GM19193 (cell line): Measurements from ENCODE around the gene TSSK2.

Experiments used
- POLR2A ChIP-seq: IDR thresholded peaks from 4 replicates; pipeline ENCODE4 v1.6.1; 2011; ENCODE audit not compliant: insufficient read depth, insufficient read length; ENCODE audit errors: extremely low read depth

TSSK2 gene

DNA sequence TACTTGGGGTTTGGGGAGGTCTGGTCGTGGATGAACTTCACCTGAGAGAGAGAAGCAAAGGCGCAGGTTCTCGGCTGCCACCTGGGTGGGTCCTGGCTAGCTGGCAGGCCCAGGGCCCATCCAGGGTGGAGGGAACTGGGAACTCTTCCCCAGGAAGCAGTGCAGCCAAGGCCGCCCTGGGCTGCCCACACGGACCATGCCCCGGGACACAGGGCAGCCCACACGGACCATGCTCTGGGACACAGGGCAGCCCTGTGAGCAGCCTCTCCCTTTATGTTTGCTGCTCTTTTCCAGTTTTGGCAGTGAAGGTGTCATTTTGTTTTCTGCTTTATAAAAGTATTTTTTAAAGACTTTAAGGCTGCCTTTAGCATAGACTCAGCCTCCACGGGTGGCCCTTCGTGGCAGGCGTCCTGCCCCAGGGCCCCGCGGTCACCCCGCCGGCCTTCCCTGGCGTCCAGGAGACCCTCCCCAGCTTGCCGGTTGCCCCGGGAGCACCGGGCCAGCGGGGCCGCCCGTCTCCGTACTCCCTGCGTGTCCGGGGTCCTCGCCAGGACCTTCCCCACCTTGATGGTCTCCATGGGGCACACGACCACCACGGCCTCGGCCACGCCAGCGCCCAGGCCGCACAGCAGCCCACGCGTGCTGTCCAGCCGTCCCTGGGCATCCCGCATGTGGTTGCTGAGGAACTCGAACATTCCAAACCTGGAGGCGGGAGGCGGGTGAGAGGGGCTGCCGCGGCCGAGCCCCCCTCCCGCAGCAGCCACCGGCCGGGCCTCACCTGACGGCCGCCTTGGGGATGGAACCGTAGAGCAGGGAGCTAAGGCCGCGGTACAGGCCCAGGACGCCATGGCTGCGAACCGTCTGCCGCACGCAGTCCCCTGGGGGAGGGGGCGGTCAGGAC is 46.3 kb downstream of the TSSK2 start:
- no peak for TF ChIP-seq POLR2A

DNA sequence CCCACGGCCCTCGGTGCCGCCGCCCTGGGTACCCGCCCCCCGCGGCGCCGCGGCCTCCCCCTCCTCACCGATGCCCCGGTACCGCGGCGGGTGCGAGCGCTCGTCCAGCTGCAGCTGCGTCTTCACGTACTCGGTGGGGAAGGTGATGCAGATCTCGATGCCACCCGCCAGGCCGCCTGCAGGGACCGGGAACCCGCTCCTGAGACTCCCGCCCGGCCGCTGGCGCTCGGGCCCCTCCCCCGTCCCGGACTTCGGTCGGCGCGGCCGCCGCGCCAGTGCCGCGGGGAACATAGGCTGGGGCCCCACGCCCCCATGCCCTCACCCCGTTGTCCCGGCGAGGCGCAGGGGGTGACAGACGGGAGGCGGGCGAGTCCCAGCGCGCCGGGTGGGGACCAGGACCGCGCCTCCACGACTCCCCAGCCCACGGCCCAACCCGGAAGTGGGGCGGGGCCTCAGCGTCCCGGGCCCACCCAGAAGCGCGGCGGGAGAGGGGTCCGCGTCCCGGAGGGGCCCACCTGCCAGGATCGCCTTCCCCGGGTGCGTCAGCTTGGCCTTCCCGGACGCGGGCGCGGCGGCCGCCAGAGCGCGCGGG is 47.1 kb downstream of the TSSK2 start:
- no peak for TF ChIP-seq POLR2A

DNA sequence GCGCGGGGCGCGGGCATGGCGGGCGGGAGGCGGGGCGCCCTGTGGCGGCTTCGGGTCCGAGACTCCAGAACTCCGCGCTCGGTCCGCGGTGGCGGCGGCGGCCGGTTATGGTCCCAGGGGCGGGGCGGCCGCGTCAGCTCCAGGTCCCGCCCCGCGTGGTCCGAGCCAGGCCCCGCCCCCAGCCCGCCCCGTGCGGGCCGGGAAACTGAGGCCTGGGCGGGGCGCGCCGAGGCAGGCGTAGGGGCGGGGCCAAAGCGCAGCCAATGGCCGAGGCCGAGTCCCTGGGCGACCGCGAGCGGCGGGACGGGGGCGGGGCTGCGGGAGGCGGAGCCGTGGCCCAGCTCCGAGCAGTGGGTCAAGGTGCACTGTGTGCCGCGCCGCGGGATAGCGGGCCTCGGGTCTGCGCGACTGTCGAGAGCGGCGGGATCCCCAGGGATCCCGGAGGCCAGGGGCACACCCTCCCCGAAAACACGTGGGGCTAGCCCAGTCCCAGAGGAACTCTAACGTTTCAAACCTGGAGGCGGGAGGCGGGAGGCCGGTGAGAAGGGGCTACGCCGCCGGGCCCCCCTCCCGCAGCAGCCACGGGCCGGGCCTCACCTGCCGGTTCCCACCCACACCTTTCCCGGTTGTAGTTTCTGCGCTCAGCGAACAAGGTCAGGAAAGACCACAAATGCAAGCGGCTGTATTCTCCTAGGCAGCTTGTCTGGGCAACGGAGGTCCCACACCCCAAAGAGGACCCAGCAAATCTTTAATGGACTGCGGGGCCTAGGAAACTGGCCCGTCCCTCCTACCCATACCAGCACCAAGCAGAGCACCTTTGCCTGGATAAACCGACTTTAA is 47.8 kb downstream of the TSSK2 start, which contains the start of gene SLC25A1:
Gene SLC25A1 (minus strand): TSS at position 80 of the 840 bp plus-strand sequence. CDS start 63 bp downstream, at position 17.
- peak; percentile 59 for TF ChIP-seq POLR2A

DNA sequence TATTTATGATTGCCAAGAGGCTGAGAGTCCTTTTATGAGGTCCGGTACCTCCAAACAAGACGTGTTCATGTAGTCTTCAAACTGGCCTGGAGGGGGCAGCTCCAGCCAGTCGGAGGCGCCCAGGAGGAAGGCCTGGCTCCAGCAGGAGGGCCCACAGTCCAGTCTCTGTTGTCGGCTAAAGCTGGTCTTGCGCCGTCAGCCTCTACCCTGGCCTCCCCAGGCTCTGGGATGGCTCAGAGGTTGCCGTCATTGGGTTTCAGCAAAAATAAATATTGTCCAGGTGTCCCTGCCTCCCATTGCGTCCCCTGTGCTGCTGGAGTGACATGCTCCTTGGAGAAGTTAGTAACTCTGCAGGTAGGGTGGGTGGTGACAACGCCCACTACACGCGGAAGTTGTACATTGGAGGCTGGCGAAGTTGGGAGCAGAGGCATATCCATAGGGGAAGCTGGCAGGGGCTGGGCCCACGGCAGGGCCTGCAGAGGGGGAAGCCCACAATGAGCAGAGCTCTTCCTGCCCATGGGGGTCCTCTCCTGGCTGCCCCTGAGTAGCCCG is 48.5 kb downstream of the TSSK2 start:
- TF ChIP-seq POLR2A, result no peak

DNA sequence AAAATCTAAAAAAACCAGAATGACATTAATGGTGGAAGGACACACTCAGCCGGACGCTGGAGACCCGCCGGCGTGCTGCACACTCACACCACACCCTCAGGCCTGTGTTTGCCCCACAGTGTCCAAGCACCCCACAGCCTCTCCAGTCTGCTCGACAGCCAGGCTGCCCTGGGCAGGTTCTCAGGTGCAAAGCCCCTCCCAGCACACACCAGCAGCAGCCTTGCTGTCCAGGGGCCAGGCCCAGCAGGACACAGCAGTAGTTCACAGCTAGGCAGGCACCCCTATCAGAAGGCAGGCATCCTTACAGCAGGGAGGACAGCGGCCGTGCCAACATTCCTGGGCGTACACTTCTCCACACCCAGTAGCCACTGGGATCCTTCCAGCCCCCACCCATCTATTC is 49.1 kb downstream of the TSSK2 start:
- TF ChIP-seq POLR2A, result no peak

DNA sequence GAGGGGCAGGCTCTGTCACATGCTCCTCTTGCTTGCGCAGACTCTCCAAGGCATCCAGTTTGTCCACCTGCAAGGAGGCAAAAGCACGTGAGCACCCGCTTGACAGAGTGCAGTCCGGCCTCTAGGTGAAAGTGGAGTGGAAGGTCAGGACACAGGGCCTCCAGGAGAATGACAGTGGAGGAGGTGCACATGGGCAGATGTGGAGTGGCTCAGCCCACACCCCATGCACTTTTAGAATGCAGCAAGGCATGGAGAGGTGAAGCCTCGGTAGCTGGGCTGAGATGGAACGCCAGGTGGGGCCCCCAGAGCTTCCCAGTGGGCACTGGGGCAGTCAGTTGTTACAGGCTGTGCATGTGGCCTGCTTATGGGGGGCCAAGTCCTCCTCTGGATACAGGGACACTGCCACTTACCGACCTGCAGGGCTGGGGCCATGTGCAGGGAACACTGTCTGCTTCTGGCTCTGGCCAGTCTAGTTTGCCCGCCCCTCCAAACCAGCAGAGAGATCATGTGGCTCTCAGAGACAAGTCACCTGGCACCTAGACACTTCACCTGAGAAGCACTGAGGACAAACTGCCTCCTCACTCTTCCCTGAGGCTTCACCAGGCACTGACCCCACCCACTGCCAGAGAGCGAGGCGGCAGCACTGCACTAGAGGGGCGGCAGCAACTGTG is 49.8 kb downstream of the TSSK2 start:
- TF ChIP-seq POLR2A, result no peak

DNA sequence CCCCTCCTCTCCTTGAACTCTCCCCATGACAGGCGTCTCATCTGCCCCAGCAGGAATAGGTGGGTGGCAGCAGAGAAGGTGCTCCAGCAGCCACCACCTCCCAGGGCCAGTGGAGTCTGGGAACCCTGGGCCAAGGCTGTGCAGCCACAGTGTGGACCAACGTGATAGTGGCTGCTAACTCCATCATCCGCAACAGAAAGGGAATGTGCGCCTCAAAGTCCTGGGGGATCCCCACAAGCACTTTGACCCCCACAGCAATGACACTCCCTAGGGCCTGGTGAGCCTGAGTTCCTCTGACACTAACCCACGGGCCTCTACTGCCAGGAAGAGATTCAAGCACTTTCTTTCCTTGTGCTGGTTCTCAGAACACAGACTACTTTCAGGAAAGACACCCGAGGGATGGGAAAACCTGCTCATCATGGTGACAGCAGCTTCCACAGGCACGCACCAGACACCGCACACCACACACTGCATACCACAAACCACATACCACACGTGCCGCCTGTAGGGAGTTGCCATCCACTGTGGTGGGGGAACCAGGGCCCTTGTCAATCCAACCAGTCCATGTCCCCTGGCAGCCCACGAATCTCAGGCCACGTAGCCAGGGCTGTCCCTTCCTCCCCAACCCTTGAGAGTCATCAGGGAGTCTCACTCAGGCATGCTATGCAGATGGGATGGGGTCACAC is 50.8 kb downstream of the TSSK2 start:
- no peak for TF ChIP-seq POLR2A
